GM12892 (cell line): ENCODE data around the gene PTP4A2.

Source experiments
- POLR2A ChIP-seq: IDR thresholded peaks from 2 replicates; pipeline ENCODE4 v1.6.1; 2011; ENCODE audit warnings: low read depth, low read length, control low read depth
- POLR2AphosphoS5 ChIP-seq: IDR thresholded peaks from 2 replicates; pipeline ENCODE4 v1.6.1; 2011; ENCODE audit warnings: low read depth, low read length, control low read depth

- TF ChIP-seq POLR2A (no peak), POLR2AphosphoS5 (no peak)
Observed at GRCh38 chr1:31883357-31883942, 54.7 kb downstream of the PTP4A2 start.
